Stimulated activated CD4-positive, alpha-beta T cell treated with anti-CD3 and anti-CD28 coated beads, TNF-alpha, amount 100 ng/mL, for 1 hour (primary cell): ENCODE data around the gene CTIF.

ENCODE experiments used
- DNase-seq, 3 donors: peaks; one replicate each; pipeline ENCODE4 v3.0.0-alpha.2; 2020; ENCODE audit warnings: low read depth in 3 of 3, low spot score in 1 of 3

The CTIF gene

GRCh38 chr18:48573632-48574283 lies 34.9 kb downstream of the CTIF start:
- no peak for DNase-seq

- no peak for DNase-seq
Measured at GRCh38 chr18:48574667-48575300, 36.0 kb downstream of the CTIF start.

DNA sequence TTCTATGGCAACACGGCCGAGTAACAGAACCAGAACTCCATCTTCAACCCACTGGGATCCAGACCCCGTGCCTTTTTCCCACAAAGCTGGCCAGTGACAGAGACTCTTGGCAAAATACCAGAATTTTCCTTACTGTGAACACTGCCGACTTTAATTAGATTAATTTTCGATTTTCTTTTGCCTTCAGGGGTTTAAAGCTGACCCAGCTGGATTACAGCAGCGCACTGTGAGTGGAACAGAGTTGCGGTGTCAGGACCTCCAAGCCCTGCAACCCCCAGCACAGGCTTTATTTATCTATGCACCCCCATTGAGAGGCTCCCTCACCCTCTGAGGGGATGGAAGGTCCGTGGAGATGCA lies 36.4 kb downstream of the CTIF start:
- no peak for DNase-seq

- no peak for DNase-seq
Measured at GRCh38 chr18:48575658-48576456, 37.0 kb downstream of the CTIF start.

GRCh38 chr18:48576457-48576771 lies 37.6 kb downstream of the CTIF start:
- DNase-seq = no peak

DNA sequence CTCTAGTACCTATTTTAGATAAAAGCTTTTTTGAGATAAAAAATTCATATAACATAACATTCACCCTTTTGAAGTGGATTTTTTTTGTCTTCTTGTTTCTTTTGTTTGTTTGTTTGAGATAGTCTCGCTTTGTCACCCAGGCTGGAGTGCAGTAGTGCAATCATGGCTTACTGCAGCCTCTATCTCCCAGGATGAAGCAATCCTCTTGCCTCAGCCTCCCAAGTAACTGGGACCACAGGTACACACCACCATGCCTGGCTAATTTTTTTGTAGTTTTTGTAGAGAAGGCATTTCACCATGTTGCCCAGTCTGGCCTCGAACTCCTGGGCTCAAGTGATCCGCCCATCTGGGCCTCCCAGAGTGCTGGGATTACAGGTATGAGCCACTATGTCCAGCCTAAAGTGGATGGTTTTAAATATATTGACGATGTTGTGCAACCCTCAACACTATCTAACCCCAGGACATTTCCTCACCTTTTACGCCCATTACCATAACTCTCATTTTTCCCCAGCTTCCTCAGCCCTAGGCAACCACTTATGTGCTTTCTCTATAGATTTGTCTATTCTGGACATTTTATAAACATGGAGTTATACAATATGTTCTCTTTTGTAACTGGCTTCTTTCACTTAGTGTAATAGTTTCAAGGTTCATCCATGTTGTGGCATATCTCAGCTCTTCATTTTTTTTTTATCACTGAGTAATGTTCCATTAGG lies 38.8 kb downstream of the CTIF start:
- DNase-seq = no peak

DNA sequence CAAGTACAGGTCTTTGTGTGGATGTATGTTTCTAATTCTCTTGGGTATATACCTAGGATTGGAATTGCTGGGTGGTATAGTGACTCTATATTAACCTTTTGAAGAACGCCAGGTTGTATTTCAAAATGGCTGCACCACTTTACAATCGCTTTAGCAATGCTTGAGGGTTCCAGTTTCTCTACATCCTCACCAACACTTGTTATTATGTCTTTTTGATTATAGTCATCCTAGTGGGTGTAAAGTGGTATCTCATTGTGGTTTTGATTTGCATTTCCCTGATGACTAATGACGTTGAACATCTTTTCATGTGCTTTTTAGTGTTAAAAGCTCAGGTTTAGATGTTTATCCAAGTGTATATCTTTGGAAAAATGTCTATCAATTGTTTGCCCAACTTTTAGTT lies 39.5 kb downstream of the CTIF start:
- DNase-seq = no peak

DNA sequence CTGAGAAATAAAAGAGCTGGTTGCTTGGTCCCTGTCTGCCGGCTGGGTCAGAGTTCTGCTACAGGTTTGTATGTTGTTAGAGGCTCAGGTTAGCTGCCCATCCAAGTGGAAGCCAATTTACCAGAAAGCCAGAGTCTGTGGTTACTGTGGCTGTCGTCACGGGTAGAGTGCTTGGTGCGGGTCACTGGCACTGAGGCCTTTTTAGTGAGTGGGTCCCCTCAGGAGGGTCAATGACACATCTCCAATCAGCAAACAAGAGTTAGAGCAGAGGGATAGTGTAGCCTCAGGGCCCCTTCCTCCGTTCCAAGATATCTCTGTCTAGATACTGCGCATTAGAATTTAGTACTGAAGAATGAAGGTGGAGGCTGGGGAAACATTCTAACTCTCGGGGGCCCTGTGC lies 41.2 kb downstream of the CTIF start:
- DNase-seq = no peak

GRCh38 chr18:48580782-48581181 lies 42.0 kb downstream of the CTIF start:
- DNase-seq = no peak

DNA sequence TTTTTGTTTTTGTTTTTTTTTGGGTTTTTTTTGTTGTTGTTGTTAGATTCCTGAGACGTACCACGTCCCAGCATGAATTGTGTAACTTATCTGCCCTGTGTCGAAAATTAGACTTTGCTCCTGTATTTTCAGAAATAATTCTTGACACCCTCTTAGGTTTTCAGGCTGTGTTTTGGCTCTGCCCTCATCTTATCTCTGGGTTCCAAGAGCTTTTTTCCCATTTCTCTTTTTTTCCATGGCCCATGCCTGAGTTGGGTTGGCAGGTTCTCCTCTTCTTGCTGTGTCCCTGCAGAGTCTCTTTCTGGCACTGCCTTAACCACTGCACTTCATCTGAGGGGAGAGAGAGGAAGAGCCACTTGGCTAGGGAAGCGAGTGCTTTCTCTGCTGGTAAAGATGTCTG lies 42.4 kb downstream of the CTIF start:
- DNase-seq = no peak

GRCh38 chr18:48581941-48582340 lies 43.1 kb downstream of the CTIF start:
- no peak for DNase-seq

DNA sequence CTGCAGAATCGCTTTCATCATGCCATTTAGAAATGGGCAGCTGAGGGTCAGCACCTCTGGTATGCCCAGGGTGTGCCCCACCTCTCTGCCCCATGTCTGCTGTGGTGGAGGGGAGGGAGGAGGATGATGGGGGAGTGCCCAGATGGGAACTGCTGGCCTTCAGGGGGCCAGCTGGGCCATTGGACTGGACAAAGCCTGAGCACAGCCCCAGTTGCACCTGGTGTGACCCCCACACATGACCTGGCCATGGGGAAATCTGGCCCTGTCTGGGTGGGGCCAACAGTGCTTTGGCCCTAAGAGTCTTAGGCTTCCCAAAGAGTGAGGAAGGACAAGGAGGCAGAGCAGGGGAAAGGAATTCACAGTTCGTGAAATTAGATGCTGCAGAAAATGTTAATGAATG lies 44.1 kb downstream of the CTIF start:
- DNase-seq = no peak

DNA sequence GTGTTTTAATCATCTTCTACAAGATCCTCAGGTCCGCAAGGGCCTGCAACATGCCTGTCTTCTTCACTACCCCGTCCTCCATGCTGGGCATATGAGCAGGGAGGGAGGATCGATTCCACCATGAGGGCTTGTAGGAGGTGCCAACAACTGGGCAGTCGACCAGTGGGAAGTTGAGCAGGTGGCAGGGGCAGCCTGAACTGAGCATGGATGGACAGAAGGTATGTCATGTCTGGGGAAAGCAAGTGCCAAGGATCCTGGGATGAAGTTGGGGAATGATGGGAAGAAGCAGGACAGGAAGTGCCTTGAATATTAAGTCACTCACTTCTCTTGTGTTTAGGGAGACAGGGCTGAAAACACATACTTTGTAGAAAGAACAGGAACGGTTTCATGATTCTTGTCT lies 44.7 kb downstream of the CTIF start:
- DNase-seq = no peak

DNA sequence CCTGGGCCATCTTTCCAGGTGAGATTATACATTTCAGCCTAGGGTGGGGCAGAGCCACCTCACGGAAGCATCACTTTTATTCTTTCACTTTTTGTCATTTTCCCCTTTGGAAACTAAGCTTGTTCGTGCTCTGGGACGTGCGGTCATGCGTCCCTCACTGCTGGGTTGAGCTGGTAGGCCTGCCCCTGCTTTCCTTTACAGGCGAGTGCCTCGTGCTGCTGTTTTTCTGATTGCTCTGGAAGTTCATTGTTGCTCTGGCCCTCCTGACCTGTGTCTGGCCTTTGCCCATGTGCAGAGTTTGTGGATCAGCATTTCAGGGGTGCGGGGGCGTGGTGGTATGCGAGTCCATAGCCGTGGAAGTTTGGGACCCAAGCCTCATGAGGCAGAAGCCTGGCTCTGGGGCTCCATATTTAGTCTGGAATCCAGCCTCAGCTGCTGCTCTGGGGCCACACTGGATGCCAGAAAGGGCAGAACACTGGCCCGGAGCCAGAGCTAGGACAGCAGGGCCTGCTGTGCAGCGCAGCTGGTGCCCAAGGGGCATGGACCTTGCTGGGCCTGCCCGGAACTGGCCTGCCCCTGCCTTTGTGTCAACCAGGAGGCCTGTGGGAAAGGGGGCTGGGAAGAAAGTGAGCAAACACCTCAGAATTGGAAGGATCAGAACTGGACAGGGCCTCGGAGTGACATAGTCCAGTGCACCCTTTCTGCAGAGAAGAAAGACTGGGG lies 51.1 kb downstream of the CTIF start:
- DNase-seq = no peak

DNA sequence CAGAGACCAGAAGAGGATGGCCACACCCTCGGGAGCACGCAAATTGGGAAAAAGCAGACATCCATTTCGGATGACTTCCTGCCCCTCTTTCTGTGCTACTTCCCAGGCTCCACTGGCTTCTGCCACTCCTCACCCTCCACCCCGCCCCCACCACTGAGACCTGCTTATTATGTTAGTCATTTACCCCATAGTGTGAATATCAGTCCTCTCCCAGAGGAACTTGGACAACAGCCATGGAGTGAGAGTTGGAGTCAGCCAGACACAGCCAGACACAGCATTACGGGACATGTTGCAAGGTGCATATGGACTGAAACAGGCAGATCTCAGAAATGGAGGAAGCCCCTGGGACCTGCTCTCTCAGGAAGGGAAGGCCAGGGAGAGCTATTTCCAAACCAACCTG lies 51.8 kb downstream of the CTIF start:
- no peak for DNase-seq

- no peak for DNase-seq
Measured at GRCh38 chr18:48592540-48593171, 53.8 kb downstream of the CTIF start.

- no peak for DNase-seq
Measured at GRCh38 chr18:48594471-48595094, 55.8 kb downstream of the CTIF start.

DNA sequence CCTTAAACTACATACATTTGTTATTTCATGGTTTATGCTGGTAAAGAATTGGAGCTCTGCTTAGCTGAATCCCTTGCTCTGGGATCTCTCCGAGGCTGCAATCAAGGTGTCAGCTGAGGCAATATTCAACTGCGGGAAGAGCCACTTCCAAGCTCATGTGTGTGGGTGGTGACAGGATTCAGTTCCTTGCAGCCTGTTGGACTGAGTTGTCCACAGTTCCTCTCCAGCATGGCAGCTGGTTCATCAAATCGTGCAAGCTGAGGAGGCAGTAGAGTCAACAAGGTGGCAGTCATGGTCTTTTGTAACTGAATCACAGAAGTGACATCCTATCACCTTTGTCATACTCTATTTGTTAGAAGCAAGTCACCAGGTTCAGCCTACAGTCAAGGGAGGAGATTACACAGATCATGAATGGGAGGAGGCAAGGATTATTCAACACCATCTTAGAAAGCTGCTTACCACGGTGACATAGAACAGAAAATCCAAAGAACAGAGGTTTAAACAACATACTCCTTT lies 56.9 kb downstream of the CTIF start:
- no peak for DNase-seq

- no peak for DNase-seq
Measured at GRCh38 chr18:48597110-48597509, 58.3 kb downstream of the CTIF start.

DNA sequence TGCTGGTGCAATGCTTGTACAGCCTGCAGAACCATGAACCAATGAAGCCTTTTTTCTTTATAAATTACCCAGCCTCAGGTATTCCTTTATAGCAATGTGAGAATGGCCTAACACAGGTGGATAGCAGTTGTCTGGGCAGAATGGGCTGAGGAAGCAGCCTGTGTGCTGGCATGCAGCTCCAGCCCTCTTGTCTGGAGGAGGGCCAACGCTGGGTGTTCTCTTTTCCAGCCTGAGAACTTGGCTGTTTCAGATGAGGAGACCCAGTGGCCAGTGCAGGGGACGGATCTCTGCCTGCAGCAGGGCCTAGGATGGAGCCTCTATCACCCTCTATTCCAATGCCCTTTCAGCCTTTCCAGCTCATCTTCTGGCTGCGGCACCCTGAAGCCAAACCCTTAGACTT lies 58.8 kb downstream of the CTIF start:
- no peak for DNase-seq
